Ascending aorta (tissue), 2 donors: ENCODE results near the gene BMP7. TPM values are rescaled to one million over a fixed set of nuclear protein-coding genes. Genes with fewer than 3 reads are reported as not detected.
A peak's percentile ranks its signal among the peaks of the same experiment; 100 is the strongest.

ENCODE experiments used
- DNase-seq, 2 donors: peaks; one replicate each; pipeline ENCODE4 v3.0.0-alpha.2; 2019; ENCODE audit warnings: low spot score in 2 of 2
- H3K27ac ChIP-seq, 2 donors: fragments of 200-600 bp; sonication (generic); one replicate each; pipeline ENCODE4 v1.5.1; 2016 to 2017; ENCODE audit warnings: mild to moderate bottlenecking in 1 of 2
- H3K27me3 ChIP-seq: fragments of 200-600 bp; sonication (generic); one replicate; pipeline ENCODE4 v1.5.1; 2017
- H3K36me3 ChIP-seq, 2 donors: fragments of 200-600 bp; sonication (generic); one replicate each; pipeline ENCODE4 v1.5.1; 2016
- H3K4me1 ChIP-seq, 2 donors: fragments of 200-600 bp; sonication (generic); one replicate each; pipeline ENCODE4 v1.5.1; 2016 to 2017; ENCODE audit warnings: mild to moderate bottlenecking in 1 of 2
- H3K4me3 ChIP-seq, 2 donors: fragments of 200-600 bp; sonication (generic); one replicate each; pipeline ENCODE4 v1.5.1; 2016 to 2017; ENCODE audit warnings: mild to moderate bottlenecking in 1 of 2
- H3K9me3 ChIP-seq, 2 donors: fragments of 200-600 bp; sonication (generic); one replicate each; pipeline ENCODE4 v1.5.1; 2016
- CTCF ChIP-seq, 3 experiments: fragments of 200-600 bp in 2 of 3; fragments of 450-650 bp in 1 of 3; sonication (generic) in 2 of 3; IDR thresholded peaks; one replicate each; pipeline ENCODE4 v1.5.1; 2016 to 2019; ENCODE audit warnings: antibody characterized with exemption in 3 of 3, mild to moderate bottlenecking in 1 of 3, moderate library complexity in 1 of 3
- intact Hi-C: fragments of 100-400 bp; cut with DNase I; formaldehyde crosslinking; loops from one replicate; pipeline ENCODE4 v1.15.1; 2023
- total RNA-seq: library from RNA; depleted of rRNA; stranded (reverse); fragments of >200 nt; gene quantifications from one replicate; pipeline ENCODE4 v1.1.0, GENCODE V29; 2016

The BMP7 gene
- total RNA-seq: not detected

GRCh38 chr20:57266291-57267157 is at the start of gene BMP7:
Gene BMP7 (minus strand): TSS chr20:57266641. CDS start chr20:57266122, 519 bp downstream.
- DNase-seq: no peak
- Histone ChIP-seq H3K27me3 (no peaks in the 10 kb centered on the region), H3K27ac (no peak within 1 kb of the TSS), H3K4me3 (peak within 1 kb of the TSS in 1 of 2 donors; percentile 19), H3K9me3 (no peaks in the 10 kb centered on the region), H3K36me3 (no peaks in the 10 kb centered on the region), H3K4me1 (no peaks in the 10 kb centered on the region)
- TF ChIP-seq CTCF (IDR thresholded peaks at IDR 0.05): no peak
- intact Hi-C loops: no loop called here

GRCh38 chr20:57315976-57316480 is 49.6 kb upstream of the BMP7 start:
- Histone ChIP-seq H3K9me3 (no peaks in the 10 kb centered on the region), H3K4me1 (no peaks in the 10 kb centered on the region), H3K27me3 (no peaks in the 10 kb centered on the region), H3K27ac (no peak overlapping the region), H3K36me3 (no peaks in the 10 kb centered on the region), H3K4me3 (no peak overlapping the region)
- DNase-seq: no peak
- intact Hi-C loops: no loop called here
- no peak for TF ChIP-seq CTCF (IDR thresholded peaks at IDR 0.05)

- no peaks in the 10 kb centered on the region for H3K27me3 ChIP-seq
- TF ChIP-seq CTCF (IDR thresholded peaks at IDR 0.05): no peak
- H3K36me3 ChIP-seq: no peaks in the 10 kb centered on the region
- no peaks in the 10 kb centered on the region for H3K9me3 ChIP-seq
- no peak overlapping the region for H3K4me3 ChIP-seq
- intact Hi-C loops: no loop called here
- DNase-seq: no peak
- H3K4me1 ChIP-seq: no peaks in the 10 kb centered on the region
- H3K27ac ChIP-seq: no peak overlapping the region
Observed at GRCh38 chr20:57315083-57315975, 48.9 kb upstream of the BMP7 start.

- Histone ChIP-seq H3K27ac (no peak overlapping the region), H3K36me3 (no peaks in the 10 kb centered on the region), H3K4me3 (no peak overlapping the region), H3K27me3 (no peaks in the 10 kb centered on the region), H3K4me1 (no peaks in the 10 kb centered on the region), H3K9me3 (no peaks in the 10 kb centered on the region)
- intact Hi-C loops: no loop called here
- no peak for DNase-seq
- TF ChIP-seq CTCF (IDR thresholded peaks at IDR 0.05): no peak
Observed at GRCh38 chr20:57313951-57314350, 47.5 kb upstream of the BMP7 start.

GRCh38 chr20:57313230-57313629 is 46.8 kb upstream of the BMP7 start:
- H3K27me3 ChIP-seq: no peaks in the 10 kb centered on the region
- DNase-seq: no peak
- intact Hi-C loops: no loop called here
- no peaks in the 10 kb centered on the region for H3K4me1 ChIP-seq
- no peak overlapping the region for H3K4me3 ChIP-seq
- no peaks in the 10 kb centered on the region for H3K36me3 ChIP-seq
- TF ChIP-seq CTCF (IDR thresholded peaks at IDR 0.05): no peak
- H3K27ac ChIP-seq: no peak overlapping the region
- no peaks in the 10 kb centered on the region for H3K9me3 ChIP-seq
